A204.1 (cell line): ENCODE measurements around the gene HYDIN.

Experiments
- FAIRE-seq: peaks from 2 replicates; lab custom pipeline; 2012; peaks lifted over from hg19 to GRCh38; lab: Jason Lieb, UNC

HYDIN gene

DNA sequence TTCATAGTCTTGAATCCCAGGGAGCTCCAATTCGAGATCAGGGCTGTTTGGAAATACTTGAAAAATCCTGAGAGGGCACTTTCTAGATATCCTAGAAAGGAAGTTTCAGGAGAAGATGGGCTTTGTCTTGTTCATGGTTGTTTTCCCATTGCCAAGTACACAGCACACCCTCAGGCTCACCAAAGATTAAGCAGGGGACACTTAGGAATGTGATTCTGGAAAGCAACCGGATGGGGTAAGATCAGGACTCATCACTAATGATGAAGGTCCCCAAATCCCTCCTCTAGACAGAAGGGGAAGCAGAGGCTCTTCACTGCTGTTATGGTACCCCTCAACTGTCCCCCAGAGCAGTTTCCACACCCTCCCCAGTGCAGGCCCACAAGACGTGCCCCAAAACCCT is 470.3 kb downstream of the HYDIN start:
- FAIRE-seq, result no peak

DNA sequence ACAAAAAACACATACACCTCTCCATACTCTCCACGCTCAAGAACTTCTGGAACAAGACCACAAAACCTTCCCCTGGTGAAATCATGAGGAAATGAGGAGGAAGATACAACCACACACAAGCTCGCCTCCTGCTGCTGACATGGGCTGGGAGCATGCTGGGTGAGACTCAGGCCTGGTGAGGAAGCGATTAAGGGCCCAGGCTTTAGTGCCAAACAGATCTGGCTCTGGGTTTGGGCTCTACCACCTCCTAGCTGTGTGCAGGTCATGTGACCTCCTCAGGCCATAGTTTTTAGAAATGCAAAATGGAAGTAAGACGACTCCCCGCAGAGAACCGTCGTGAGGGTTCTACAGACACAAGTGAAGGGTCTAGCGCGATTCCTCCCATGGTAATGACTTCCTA is 470.9 kb downstream of the HYDIN start:
- no peak for FAIRE-seq

DNA sequence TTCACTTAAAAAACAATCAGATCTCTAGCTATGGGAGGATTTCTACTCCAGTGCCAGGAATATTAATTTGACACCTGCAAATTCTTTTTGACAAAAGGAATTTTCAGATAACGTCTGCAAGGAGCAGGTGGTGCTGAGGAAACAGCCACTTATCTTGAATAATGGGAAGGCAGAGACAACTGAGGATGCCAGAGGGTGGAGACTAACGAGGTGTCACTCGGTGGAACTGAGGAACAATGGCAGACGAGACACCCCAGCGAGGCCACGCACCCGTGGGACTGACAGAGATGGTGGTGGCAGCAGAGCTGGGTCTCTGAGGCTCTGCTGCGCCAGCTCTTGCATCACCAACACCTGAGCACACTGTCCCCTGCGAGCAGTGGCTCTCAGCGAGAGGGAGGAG is 471.7 kb downstream of the HYDIN start:
- no peak for FAIRE-seq
